ENCODE measurements around the gene PXDN.
A peak's percentile ranks its signal among the peaks of the same experiment; 100 is the strongest.

The PXDN gene

GRCh38 chr2:1752751-1753150 is 8.4 kb upstream of the PXDN start:
- DNase-seq (ENCODE audit: low read depth), result no peak

DNA sequence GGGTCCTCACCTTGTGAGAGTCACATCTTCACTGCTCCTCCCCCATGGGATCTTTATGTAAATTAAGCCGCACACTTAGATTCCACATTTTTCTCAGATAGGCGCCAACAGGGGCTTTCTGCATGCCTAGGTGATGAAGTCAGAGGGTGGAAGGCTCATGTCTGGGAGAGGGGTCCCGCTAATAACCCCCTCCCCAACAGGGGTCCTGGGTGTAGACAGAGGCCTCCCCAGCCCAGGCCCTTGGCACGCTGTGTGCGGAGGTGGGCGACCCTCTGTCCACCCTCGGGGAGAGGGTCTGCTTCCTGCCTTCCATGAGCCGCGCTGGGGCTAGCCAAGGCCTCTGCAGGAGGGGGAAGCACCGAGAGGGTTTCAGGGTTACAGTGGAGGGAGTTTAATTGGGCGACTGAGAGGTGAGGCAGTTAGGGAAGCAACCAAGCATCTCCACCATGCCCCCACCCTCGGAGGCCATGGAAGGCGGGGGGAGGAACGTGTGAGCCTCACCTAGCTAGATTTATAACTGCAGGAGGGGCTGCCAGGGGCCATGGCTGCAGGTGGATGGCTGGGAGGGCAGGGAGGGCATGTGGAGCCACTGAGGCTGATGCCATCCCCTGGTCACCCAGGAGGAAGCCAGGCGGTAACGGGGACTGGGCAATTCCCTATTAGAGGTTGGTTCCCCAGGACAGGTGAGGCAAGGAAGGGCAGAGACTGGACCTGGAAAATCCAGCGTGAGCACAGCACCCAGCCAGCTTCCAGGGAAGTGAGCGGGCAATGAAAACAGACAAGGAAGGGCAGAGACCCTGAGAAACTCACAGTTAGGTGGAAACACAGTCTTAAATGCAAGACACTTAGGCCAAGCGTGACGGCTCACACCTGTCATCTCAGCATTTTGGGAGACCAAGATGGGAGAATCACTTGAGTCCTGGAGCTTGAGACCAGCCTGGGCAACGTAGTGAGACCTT is 7.7 kb upstream of the PXDN start:
- DNase-seq (ENCODE audit: low read depth), result no peak

DNA sequence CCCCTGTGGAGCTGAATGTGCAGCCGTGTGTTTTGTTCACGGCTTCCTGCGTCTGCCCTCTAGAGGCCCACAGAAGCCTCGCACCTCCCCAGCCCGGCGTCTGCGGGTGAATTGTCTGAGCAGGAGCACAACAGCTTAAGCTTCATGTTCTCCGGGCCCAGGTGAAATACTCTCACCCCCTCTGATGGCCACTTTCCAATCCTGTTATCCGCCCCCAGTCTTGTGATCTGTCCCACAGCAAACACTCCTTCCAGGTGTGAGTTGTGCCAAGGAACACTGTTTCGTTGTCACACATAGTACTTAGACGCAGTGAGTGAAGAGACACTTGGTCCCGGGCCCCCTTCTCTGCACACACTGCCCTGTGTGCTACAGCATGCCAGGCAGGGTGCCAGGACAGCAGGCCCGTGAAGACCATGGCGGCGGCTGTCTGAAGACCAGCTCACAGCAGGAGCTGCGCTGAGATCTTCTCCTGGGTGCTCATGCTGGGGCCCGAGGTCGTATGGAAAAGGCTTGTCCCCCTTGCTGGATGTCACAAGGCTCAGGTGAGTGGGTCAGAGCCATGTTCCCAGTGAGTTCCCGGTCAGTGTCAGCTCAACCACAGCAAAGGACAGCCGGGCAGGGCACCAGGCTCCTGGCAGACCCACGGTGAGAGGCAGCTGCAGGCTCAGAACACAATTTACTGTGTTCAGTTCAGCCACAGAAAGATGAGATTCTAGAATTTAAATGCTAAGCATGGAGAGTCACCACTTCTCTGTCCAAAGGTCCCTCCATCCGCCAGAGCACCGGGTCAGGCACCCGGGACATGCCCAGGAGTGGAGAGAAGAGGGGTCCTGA is 6.8 kb upstream of the PXDN start:
- DNase-seq (ENCODE audit: low read depth), result peak; percentile 13

- no peak for DNase-seq (ENCODE audit: low read depth)
These were observed 6.1 kb upstream of the PXDN start for GRCh38 chr2:1750270-1750932.

- DNase-seq (ENCODE audit: low read depth), result no peak
These were observed 5.3 kb upstream of the PXDN start for GRCh38 chr2:1749489-1750119.

DNA sequence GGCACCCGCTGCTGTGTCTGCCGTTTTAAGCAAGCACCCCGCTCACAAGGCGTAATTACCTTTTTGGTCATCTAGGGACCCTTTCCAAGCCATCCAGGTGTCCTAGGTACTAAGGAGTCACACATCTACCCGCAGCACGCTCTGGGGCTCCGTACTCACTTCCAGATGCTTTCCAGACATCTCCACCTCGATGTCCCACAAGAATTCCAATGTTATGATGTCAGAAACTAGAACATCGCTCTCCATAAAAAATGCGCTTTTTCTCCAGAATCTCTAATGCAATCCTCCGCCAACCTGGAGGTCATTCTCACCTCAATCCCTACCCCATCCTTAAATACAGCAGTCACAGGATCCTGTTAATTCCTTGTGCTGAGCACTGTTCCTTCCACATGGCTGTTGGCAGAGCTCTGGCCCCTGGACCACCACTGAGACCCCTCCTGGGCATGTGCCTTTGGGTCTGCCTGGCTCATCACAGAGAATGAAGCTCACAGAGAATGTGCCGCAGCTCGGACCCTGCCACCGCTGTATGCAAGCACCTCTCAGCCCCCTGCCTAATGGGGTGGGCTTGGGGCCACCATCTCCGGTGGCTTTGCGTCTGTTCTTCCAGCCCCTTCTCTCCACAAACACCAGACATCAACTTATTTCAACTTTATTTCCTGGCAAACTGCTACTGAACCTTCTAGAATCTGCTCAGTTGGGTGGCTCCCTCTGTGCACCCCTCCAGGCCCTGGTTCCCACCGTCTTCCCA is 4.6 kb upstream of the PXDN start:
- no peak for DNase-seq (ENCODE audit: low read depth)

GRCh38 chr2:1748176-1748740 is 3.9 kb upstream of the PXDN start:
- no peak for DNase-seq (ENCODE audit: low read depth)

DNA sequence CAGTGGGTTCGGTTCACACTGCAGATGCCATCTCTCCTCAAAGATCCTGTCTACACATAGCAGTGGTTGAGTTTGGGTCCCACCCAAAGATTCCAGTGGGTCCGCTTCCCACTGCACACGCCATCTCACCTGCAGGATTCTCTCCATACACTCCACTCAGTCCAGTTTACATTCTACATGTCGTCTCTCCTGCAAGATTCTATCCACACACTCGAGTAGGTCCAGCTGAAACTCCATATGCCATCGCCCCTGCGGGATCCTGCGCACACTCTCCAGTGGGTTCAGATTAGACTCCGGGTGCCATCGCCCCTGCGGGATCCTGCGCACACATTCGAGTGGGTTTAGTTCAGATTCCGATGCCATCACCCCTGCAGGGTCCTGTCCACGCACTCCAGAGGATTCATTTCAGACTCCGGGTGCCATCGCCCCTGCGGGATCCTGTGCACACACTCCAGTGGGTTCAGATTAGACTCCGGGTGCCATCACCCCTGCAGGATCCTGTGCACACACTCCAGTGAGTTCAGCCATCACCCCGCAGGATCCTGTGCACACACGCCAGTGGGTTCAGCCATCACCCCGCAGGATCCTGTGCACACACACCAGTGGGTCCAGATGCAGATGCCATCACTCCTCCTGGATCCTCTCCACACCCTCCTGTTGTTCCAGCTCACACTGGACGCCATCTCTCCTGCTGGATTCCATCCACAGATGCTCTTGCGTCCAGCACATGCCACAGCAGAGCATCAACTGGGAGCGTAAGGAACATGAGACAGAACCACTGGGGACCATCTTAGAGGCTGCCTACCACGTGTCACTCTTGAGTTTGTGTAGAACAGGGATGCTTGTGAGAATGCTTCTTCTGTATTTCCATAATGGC is 3.0 kb upstream of the PXDN start:
- no peak for DNase-seq (ENCODE audit: low read depth)

DNA sequence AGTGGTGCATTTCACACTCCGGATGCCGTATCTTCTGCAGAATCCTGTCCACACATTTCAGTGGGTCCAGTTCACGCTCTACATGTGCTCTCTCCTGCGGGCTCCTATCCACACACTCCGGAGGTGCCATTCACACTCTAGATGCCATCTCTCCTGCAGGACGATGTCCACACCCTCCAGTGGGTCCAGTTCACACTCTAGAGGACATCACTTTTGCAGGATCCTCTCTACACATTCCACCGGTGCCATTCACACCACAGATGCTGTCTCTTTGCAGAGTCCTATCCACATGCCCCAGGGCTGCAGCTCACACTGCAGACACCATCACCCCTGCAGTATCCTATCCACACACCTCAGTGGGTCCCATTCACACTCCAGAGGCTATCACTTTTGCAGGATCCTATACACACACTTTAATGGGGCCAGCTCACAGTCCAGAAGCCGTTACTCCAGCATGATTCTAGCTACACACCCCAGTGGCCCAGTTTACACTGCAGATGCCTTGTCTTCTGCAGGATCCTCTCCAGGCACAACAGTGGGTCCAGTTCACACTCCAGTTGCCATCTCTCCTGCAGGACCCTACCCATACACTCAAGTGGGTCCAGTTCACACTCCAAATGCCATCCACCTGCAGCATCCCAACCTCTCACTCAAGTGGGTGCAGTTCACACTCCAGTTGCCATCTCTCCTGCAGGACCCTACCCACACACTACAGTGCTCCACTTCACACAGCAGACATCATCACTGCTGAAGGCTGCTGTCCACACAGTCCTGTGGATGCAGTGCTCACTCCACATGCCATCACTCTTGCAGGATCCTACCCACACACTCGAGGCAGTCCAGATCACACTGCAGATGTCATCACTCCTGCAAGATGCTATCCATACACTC is 2.1 kb upstream of the PXDN start:
- DNase-seq (ENCODE audit: low read depth), result no peak

GRCh38 chr2:1745171-1746023 is 1.1 kb upstream of the PXDN start:
- DNase-seq (ENCODE audit: low read depth), result no peak

GRCh38 chr2:1744151-1744445 is 217 bp downstream of the PXDN start:
- no peak for DNase-seq (ENCODE audit: low read depth)

DNA sequence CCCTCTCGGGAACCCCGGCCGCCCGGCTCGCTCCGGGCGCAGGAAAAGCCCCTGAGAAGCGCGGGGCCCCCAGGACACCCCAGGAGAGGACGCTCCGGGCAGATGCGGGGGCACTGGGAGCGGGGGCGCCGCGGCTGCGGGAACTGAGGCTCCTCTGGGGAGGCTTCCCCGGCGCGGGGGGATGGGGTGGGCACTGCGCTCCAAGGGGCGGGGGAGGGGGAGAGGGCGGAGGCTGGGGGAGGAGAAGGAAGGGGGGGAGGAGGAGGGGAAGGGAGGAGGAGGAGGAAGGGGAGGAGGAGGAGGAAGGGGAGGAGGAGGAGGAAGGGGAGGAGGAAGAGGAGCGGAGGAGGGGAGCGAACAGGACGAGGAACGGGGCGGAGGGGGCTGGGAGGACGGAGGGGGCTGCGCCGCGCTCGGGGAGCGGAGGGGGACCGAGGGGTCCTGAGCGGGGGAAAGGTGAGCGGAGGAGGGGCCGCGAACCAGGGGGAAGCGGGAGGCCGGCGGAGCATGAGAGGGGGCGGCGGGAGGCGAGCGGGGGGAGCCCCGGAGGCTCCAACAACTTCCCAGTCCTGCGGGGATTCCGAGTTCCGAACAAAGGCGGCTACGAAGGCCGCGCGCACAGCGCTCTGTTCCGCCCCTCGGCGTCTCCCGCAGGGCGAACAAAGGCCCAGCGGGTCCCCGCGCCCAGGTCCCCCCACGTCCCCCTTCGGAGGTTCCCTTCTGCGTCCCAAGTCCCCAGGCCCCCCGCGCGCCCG is 742 bp downstream of the PXDN start:
- no peak for DNase-seq (ENCODE audit: low read depth)

DNA sequence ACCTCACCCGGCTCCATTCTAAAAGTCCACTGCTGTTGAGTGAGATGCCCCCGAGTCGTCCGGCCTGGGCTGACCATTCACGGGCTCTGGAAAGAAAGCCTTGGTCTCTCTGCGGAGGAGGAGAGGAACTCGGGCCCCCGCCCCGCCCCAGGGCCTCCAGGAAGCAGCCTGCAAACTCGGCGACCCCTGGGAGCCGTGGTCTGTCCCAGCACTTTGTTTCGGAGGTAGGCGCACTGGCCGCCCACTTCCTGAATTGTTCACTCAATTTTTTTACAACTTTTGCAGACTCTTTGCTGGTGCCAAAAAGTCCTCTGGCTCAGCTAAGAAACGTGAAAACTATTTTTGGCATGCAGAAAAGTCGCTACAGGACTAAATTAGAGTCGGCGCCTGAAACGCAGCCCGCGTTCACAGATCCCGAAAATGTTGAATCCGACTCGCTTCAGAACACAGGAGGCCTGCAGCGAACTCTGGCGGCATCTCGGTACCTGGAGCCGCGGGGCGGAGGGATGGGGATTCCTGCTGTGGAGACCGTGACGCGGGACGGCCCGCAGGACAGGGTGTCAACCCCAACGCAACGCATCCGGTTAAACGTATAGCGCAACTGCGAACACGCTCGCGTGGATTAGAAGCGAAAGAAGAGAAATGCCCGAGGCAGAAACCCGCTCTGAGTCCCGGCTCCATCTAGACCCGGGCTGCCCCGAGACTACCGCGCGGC is 1.5 kb downstream of the PXDN start:
- DNase-seq (ENCODE audit: low read depth), result no peak

GRCh38 chr2:1742301-1742680 is 2.0 kb downstream of the PXDN start:
- DNase-seq (ENCODE audit: low read depth), result no peak

GRCh38 chr2:1741851-1742250 is 2.5 kb downstream of the PXDN start:
- DNase-seq (ENCODE audit: low read depth), result no peak

DNA sequence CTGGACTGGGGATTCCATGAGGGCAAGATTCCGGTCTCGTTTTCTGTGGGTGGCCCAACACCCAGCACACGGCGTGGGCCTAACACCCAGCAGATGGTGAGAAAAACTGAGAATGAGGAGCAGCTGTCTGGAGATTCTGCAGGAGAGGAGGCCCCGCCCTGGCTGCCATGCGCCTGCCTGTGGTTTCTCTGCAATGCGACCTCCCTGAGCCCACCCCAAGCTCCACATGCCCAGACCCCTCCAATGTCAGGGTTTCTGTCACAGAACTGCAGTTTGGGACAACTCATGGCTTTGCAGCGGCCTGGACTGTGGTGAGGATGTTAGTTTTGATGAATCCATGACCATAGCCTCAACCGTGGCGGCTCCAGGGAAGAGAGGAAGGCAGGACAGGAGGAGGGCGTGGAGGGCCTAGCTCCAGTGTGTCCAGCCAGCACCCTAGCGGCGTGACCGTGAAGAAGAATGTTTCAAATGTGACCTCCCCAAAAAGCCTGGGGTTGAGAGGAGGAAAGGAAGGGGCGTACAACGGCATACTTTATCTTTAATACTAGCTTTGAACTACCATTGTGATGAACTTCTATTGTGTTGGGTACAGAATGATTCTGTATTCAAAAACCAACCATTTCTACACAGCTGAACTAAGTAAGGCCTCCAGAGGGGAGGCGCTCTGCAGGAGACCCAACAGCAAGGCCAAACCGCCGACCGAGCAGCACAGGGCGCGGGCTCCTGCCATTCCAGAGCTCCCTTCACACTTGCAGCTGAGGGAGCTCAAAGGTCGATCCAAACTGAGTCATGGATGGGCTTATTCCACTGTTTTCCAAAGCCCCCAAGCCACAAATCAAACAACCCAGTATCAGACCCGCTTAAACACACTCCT is 3.4 kb downstream of the PXDN start:
- DNase-seq (ENCODE audit: low read depth), result no peak

All from stimulated activated CD8-positive, alpha-beta memory T cell treated with anti-CD3 and anti-CD28 coated beads, Interleukin-12 subunit alpha, Interleukin-12 subunit beta, amount 100 ng/mL, for 1 hour (primary cell).